Colonic mucosa (tissue), 4 donors: ENCODE results near the gene RSKR. TPM values are rescaled to one million over a fixed set of nuclear protein-coding genes. Genes with fewer than 3 reads are reported as not detected.

Source experiments
- DNase-seq: peaks from one replicate; pipeline ENCODE4 v3.0.0-alpha.2; 2020
- H3K27ac ChIP-seq: fragments of 200-600 bp; one replicate; pipeline ENCODE4 v1.8.0; 2021
- H3K27me3 ChIP-seq: fragments of 200-600 bp; one replicate; pipeline ENCODE4 v1.8.0; 2021
- H3K36me3 ChIP-seq: fragments of 200-600 bp; one replicate; pipeline ENCODE4 v1.8.0; 2021
- H3K4me1 ChIP-seq: fragments of 200-600 bp; one replicate; pipeline ENCODE4 v1.8.0; 2021; ENCODE audit warnings: mild to moderate bottlenecking
- H3K4me3 ChIP-seq: fragments of 200-600 bp; one replicate; pipeline ENCODE4 v1.8.0; 2021
- H3K9ac ChIP-seq, 2 donors: one replicate each; pipeline ENCODE4 v1.7.0; 2013; ENCODE audit warnings: control low read depth in 2 of 2, low read depth in 2 of 2, low read length in 2 of 2
- H3K9me3 ChIP-seq: fragments of 200-600 bp; one replicate; pipeline ENCODE4 v1.8.0; 2021
- CTCF ChIP-seq: fragments of 200-600 bp; IDR thresholded peaks from one replicate; pipeline ENCODE4 v1.8.0; 2022; ENCODE audit warnings: antibody characterized with exemption, mild to moderate bottlenecking
- intact Hi-C: fragments of 100-400 bp; cut with DNase I; formaldehyde crosslinking; loops from one replicate; pipeline ENCODE4 v1.14.1; 2022
- total RNA-seq, 2 donors: library from RNA; stranded (reverse); fragmentation: NEBNext Ultra II Directional in 1 of 2; extraction: Animal tissue kit (Norgen Biotek cat#: 25700) in 1 of 2; gene quantifications; one replicate each; pipeline ENCODE4 v1.2.1, GENCODE V29; 2021
- donor health status: healthy.
- donor health status: DM: no; HTN: no; CAD: no.
- donor health status: DM: no; HTN: no; CAD: no.

Gene RSKR
- total RNA-seq, 2 donors from 2014 or later: 3.2 to 16.2 TPM

GRCh38 chr17:28634206-28634865 lies 20.4 kb upstream of the RSKR start:
- no peak for DNase-seq
- Histone ChIP-seq H3K27ac (no peak overlapping the region), H3K4me1 (no peaks in the 10 kb centered on the region), H3K4me3 (no peak overlapping the region), H3K36me3 (peaks cover 23% of the 10 kb centered on the region), H3K9ac (no peak overlapping the region), H3K9me3 (no peaks in the 10 kb centered on the region), H3K27me3 (no peaks in the 10 kb centered on the region)
- TF ChIP-seq CTCF: no peak
- intact Hi-C loops: no loop called here

DNA sequence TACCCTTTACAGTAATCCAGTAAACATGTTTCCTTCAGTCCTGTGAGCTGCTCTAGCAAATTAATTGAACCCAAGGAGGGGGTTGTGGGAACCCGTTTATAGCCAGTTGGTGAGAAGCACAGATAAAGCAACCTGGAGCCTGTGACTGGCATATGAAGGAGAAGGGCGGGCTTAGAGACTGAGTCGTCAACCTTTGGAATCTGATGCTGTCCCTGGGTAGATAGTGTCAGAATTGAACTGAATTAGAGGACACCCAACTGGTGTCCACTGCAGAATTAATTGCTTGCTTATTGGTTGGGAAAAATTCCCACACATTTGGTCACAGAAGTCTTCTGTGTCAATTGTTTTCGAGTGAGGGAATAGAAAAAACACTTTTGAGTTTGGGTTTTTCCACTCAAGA lies 12.8 kb upstream of the RSKR start:
- intact Hi-C loops: no loop called here
- TF ChIP-seq CTCF: no peak
- no peak overlapping the region for H3K9ac ChIP-seq
- no peaks in the 10 kb centered on the region for H3K9me3 ChIP-seq
- no peak overlapping the region for H3K4me3 ChIP-seq
- peaks cover 14% of the 10 kb centered on the region for H3K36me3 ChIP-seq
- H3K4me1 ChIP-seq: no peaks in the 10 kb centered on the region
- no peak overlapping the region for H3K27ac ChIP-seq
- no peaks in the 10 kb centered on the region for H3K27me3 ChIP-seq
- no peak for DNase-seq

- no peaks in the 10 kb centered on the region for H3K27me3 ChIP-seq
- intact Hi-C loops: no loop called here
- no peaks in the 10 kb centered on the region for H3K9me3 ChIP-seq
- no peak for TF ChIP-seq CTCF
- H3K27ac ChIP-seq: no peak overlapping the region
- DNase-seq: no peak
- H3K4me3 ChIP-seq: no peak overlapping the region
- H3K4me1 ChIP-seq: no peaks in the 10 kb centered on the region
- H3K9ac ChIP-seq: no peak overlapping the region
- H3K36me3 ChIP-seq: peaks cover 29% of the 10 kb centered on the region
Measured at GRCh38 chr17:28624148-28624547, 10.2 kb upstream of the RSKR start.

- H3K27me3 ChIP-seq: no peaks in the 10 kb centered on the region
- H3K9me3 ChIP-seq: no peaks in the 10 kb centered on the region
- H3K4me3 ChIP-seq: no peak overlapping the region
- TF ChIP-seq CTCF: no peak
- H3K36me3 ChIP-seq: peaks cover 29% of the 10 kb centered on the region
- H3K27ac ChIP-seq: no peak overlapping the region
- DNase-seq: no peak
- intact Hi-C loops: no loop called here
- no peaks in the 10 kb centered on the region for H3K4me1 ChIP-seq
- H3K9ac ChIP-seq: no peak overlapping the region
Measured at GRCh38 chr17:28623696-28624095, 9.7 kb upstream of the RSKR start.

- TF ChIP-seq CTCF: no peak
- no peak for DNase-seq
- Histone ChIP-seq H3K4me3 (no peak overlapping the region), H3K9ac (peak overlapping the region in 1 of 2 donors; percentile 6), H3K27me3 (no peaks in the 10 kb centered on the region), H3K4me1 (no peaks in the 10 kb centered on the region), H3K9me3 (no peaks in the 10 kb centered on the region), H3K27ac (no peak overlapping the region), H3K36me3 (peaks cover 28% of the 10 kb centered on the region)
- intact Hi-C loops: no loop called here
Measured at GRCh38 chr17:28622186-28622585, 8.2 kb upstream of the RSKR start.
